HepG2 (cell line): ENCODE data around the gene WDR62. TPM values are rescaled to one million over a fixed set of nuclear protein-coding genes. Genes with fewer than 3 reads are reported as not detected.

Experiments used
- AKNA ChIP-seq: sonication (generic); formaldehyde crosslinking; IDR thresholded peaks from 2 replicates; pipeline ENCODE4 v1.4.0; 2020; ENCODE audit warnings: missing genetic modification reagents, borderline replicate concordance
- ATF4 ChIP-seq, 2 experiments: fragments of 450-650 bp in 1 of 2; sonication (generic) in 1 of 2; formaldehyde crosslinking; IDR thresholded peaks; 2 replicates each; pipeline versions ENCODE4 v1.5.0 to v1.8.0; 2020 to 2022; ENCODE audit warnings: mild to moderate bottlenecking in 1 of 2, missing genetic modification reagents in 1 of 2
- FOSL2 ChIP-seq: sonication (generic); formaldehyde crosslinking; IDR thresholded peaks from 2 replicates; pipeline ENCODE4 v1.4.0; 2020; ENCODE audit warnings: missing genetic modification reagents
- FOXC1 ChIP-seq: sonication (generic); formaldehyde crosslinking; IDR thresholded peaks from 2 replicates; pipeline ENCODE4 v1.8.0; 2022; ENCODE audit warnings: mild to moderate bottlenecking, missing genetic modification reagents, borderline replicate concordance
- GABPA ChIP-seq, 2 experiments: IDR thresholded peaks; 2 replicates each; pipeline ENCODE4 v1.6.1; 2011 to 2016; ENCODE audit warnings: low read depth in 2 of 2, low read length in 1 of 2, missing biosample characterization in 1 of 2, missing genetic modification characterization in 1 of 2
- GABPB1 ChIP-seq: IDR thresholded peaks from 2 replicates; pipeline ENCODE4 v1.6.1; 2016; ENCODE audit warnings: mild to moderate bottlenecking, missing genetic modification reagents, moderate library complexity, missing compliant biosample characterization
- MAX ChIP-seq: IDR thresholded peaks from 2 replicates; pipeline ENCODE4 v1.6.1; 2012; ENCODE audit warnings: inconsistent platforms
- NR2F6 ChIP-seq, 2 experiments: IDR thresholded peaks; 2 replicates each; pipeline ENCODE4 v1.6.1; 2016; ENCODE audit warnings: antibody characterized with exemption in 1 of 2, mild to moderate bottlenecking in 1 of 2
- RNF2 ChIP-seq: fragments of 450-650 bp; conservative IDR thresholded peaks from 2 replicates; pipeline ENCODE4 v1.6.1; 2016; ENCODE audit warnings: low read depth
- SP4 ChIP-seq: sonication (generic); formaldehyde crosslinking; IDR thresholded peaks from 2 replicates; pipeline ENCODE4 v1.8.1; 2023; ENCODE audit warnings: mild to moderate bottlenecking, missing genetic modification reagents
- TCF7 ChIP-seq: sonication (generic); IDR thresholded peaks from 2 replicates; pipeline ENCODE4 v1.6.1; 2016; ENCODE audit warnings: antibody characterized with exemption, low read depth
- ZNF10 ChIP-seq: sonication (generic); formaldehyde crosslinking; IDR thresholded peaks from 2 replicates; pipeline ENCODE4 v1.4.0; 2020; ENCODE audit warnings: mild to moderate bottlenecking, low read depth, missing genetic modification reagents, borderline replicate concordance
- ZNF432 ChIP-seq: sonication (generic); formaldehyde crosslinking; IDR thresholded peaks from 2 replicates; pipeline ENCODE4 v1.5.0; 2020; ENCODE audit warnings: missing genetic modification reagents, mild to moderate bottlenecking, borderline replicate concordance
- ZNF512B ChIP-seq: sonication (generic); formaldehyde crosslinking; IDR thresholded peaks from 2 replicates; pipeline ENCODE4 v1.5.1; 2020; ENCODE audit warnings: missing genetic modification reagents, mild to moderate bottlenecking, borderline replicate concordance
- ZNF709 ChIP-seq: sonication (generic); formaldehyde crosslinking; IDR thresholded peaks from 2 replicates; pipeline ENCODE4 v1.5.0; 2020; ENCODE audit warnings: mild to moderate bottlenecking, missing genetic modification reagents
- ZNF740 ChIP-seq: sonication (generic); formaldehyde crosslinking; IDR thresholded peaks from 2 replicates; pipeline ENCODE4 v1.4.0; 2020; ENCODE audit warnings: missing genetic modification reagents
- ZNF747 ChIP-seq: sonication (generic); formaldehyde crosslinking; IDR thresholded peaks from 2 replicates; pipeline ENCODE4 v1.8.1; 2023; ENCODE audit warnings: missing genetic modification reagents, mild to moderate bottlenecking, borderline replicate concordance
- ZSCAN30 ChIP-seq: sonication (generic); formaldehyde crosslinking; IDR thresholded peaks from 2 replicates; pipeline ENCODE4 v1.5.0; 2020; ENCODE audit warnings: mild to moderate bottlenecking, missing genetic modification reagents
- polyA plus RNA-seq, 8 experiments: library from polyadenylated mRNA; depleted of rRNA in 3 of 8; stranded (reverse) in 7 of 8; unstranded in 1 of 8; fragments of >200 nt; fragmentation: Illumina TruSeq in 4 of 8; extraction: Trizol in 4 of 8; gene quantifications; 2 replicates each; pipeline versions ENCODE4 v1.2.1 to v1.2.3, GENCODE V29; 2011 to 2016; ENCODE audit warnings: low read depth in 4 of 8, missing spikeins in 1 of 8, mixed read lengths in 1 of 8; ENCODE audit not compliant: insufficient read depth in 1 of 8
- total RNA-seq, 5 experiments: library from RNA; depleted of rRNA; stranded (reverse); fragments of >200 nt; fragmentation: Illumina TruSeq; extraction: Trizol; gene quantifications; 2 replicates each; pipeline ENCODE4 v1.2.3, GENCODE V29; 2016; ENCODE audit warnings: low read depth in 1 of 5

Gene WDR62
- total and polyA plus RNA-seq, 2 of the 13 experiments (the other 11 are each of a cell fraction or from before 2014, with no cell fraction given), result 5.8 to 12.5 TPM

GRCh38 chr19:36140304-36141038, 85.8 kb downstream of the WDR62 start (continued):
- TF ChIP-seq ZNF740 (CRISPR knock-in tag), result no peak
- TF ChIP-seq ZSCAN30 (CRISPR knock-in tag), result no peak
- TF ChIP-seq FOXC1 (CRISPR knock-in tag), result no peak
- peak; percentile 69 for TF ChIP-seq GABPB1 (CRISPR knock-in tag)
- TF ChIP-seq FOSL2 (CRISPR knock-in tag), result no peak
- TF ChIP-seq AKNA, result no peak
- TF ChIP-seq ZNF10 (CRISPR knock-in tag), result no peak
- TF ChIP-seq ZNF432, result no peak
- no peak for TF ChIP-seq ATF4 (CRISPR knock-in tag; IDR thresholded peaks at IDR 0.05)
- no peak for TF ChIP-seq TCF7
- peak; percentile 31 for TF ChIP-seq GABPA (IDR thresholded peaks at IDR 0.05; ENCODE audit: low read depth, low read length)
- TF ChIP-seq GABPA (CRISPR knock-in tag; IDR thresholded peaks at IDR 0.05; ENCODE audit: low read depth), result peak; percentile 80
- no peak for TF ChIP-seq NR2F6 (IDR thresholded peaks at IDR 0.05)
- TF ChIP-seq NR2F6 (CRISPR knock-in tag; IDR thresholded peaks at IDR 0.05), result no peak
- TF ChIP-seq MAX, result no peak
- 0 out of 2 replicates have a peak, but pooled peaks have one; percentile 30 for TF ChIP-seq ZNF747
- peak; percentile 72; the same call in 1 of the 2 replicates for TF ChIP-seq ZNF709 (CRISPR knock-in tag)
- TF ChIP-seq SP4, result no peak
- no peak for TF ChIP-seq RNF2
- TF ChIP-seq ZNF512B (CRISPR knock-in tag), result no peak
